C4-2B (cell line): Measurements from ENCODE around the gene C3orf52.

Source experiments
- H3K27ac ChIP-seq: fragments of 450-650 bp; 2 replicates; pipeline ENCODE4 v1.5.1; 2017
- CTCF ChIP-seq: fragments of 450-650 bp; conservative IDR thresholded peaks from 2 replicates; pipeline ENCODE4 v1.5.1; 2017; ENCODE audit warnings: mild to moderate bottlenecking
- ZFX ChIP-seq: fragments of 450-650 bp; IDR thresholded peaks from 2 replicates; pipeline ENCODE4 v1.6.1; 2017

C3orf52 gene

GRCh38 chr3:112114576-112115160, 28.5 kb downstream of the C3orf52 start:
- TF ChIP-seq CTCF (no peak), ZFX (no peak)
- no peak overlapping the region for H3K27ac ChIP-seq

- H3K27ac ChIP-seq = no peak overlapping the region
- TF ChIP-seq ZFX = no peak
- no peak for TF ChIP-seq CTCF
Observed at GRCh38 chr3:112115161-112115739, 29.1 kb downstream of the C3orf52 start.

GRCh38 chr3:112115806-112116383, 29.7 kb downstream of the C3orf52 start:
- H3K27ac ChIP-seq = no peak overlapping the region
- no peak for TF ChIP-seq ZFX
- TF ChIP-seq CTCF = no peak

- H3K27ac ChIP-seq = no peak overlapping the region
- TF ChIP-seq CTCF (no peak), ZFX (no peak)
Observed at GRCh38 chr3:112116748-112117186, 30.6 kb downstream of the C3orf52 start.

GRCh38 chr3:112117415-112117814, 31.2 kb downstream of the C3orf52 start:
- H3K27ac ChIP-seq = no peak overlapping the region
- TF ChIP-seq CTCF = no peak

GRCh38 chr3:112117841-112118571, 31.8 kb downstream of the C3orf52 start:
- no peak for TF ChIP-seq CTCF
- TF ChIP-seq ZFX = no peak
- H3K27ac ChIP-seq = no peak overlapping the region
